LNCAP (cell line): ENCODE data around the gene CTRB2.

Source experiments
- TF ChIP-seq, protein P1 (sequence below): fragments of 450-650 bp; IDR thresholded peaks from 2 replicates; pipeline ENCODE4 v1.5.1; 2017; ENCODE audit warnings: mild to moderate bottlenecking

CTRB2 gene

DNA sequence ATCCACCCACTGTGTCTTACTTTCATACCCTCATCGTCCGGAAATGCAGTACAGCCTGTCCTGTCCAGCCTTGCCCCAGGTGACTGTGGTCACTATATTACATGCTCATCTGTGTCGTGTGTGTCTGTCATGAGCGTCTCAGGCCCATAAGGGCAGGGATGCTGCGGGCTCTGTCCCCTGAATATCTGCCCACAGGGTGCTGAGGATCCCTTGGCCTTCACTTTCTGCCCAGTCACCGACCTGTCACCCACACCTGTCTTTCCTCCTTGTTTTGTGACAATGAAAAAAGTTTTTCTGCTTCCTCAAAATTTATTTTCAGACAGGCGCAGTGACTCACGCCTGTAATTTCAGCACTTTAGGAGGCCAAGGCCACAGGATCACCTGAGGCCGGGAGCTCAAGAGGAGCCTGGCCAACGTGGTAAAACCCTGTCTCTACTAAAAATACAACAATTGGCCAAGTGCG lies 10.5 kb upstream of the CTRB2 start:
- TF ChIP-seq, protein P1, sequence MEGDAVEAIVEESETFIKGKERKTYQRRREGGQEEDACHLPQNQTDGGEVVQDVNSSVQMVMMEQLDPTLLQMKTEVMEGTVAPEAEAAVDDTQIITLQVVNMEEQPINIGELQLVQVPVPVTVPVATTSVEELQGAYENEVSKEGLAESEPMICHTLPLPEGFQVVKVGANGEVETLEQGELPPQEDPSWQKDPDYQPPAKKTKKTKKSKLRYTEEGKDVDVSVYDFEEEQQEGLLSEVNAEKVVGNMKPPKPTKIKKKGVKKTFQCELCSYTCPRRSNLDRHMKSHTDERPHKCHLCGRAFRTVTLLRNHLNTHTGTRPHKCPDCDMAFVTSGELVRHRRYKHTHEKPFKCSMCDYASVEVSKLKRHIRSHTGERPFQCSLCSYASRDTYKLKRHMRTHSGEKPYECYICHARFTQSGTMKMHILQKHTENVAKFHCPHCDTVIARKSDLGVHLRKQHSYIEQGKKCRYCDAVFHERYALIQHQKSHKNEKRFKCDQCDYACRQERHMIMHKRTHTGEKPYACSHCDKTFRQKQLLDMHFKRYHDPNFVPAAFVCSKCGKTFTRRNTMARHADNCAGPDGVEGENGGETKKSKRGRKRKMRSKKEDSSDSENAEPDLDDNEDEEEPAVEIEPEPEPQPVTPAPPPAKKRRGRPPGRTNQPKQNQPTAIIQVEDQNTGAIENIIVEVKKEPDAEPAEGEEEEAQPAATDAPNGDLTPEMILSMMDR: no peak

DNA sequence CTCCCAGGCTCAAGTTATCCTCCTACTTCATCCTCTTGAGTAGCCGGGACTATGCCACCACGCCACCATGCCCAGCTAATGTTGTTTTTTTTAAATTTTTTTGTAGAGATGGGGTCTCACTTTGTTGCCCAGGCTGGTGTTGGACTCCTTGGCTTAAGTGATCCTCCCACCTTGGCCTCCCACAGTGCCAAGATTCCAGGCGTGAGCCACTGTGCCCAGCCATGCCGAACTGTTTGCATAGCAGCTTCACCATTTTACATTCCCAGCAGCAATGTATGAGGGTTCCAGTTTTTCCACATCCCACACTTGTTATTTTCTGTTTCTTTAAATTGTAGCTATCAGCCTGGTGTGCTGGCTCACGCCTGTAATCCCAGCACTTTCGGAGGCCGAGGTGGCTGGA lies 9.6 kb upstream of the CTRB2 start:
- TF ChIP-seq, protein P1: no peak

DNA sequence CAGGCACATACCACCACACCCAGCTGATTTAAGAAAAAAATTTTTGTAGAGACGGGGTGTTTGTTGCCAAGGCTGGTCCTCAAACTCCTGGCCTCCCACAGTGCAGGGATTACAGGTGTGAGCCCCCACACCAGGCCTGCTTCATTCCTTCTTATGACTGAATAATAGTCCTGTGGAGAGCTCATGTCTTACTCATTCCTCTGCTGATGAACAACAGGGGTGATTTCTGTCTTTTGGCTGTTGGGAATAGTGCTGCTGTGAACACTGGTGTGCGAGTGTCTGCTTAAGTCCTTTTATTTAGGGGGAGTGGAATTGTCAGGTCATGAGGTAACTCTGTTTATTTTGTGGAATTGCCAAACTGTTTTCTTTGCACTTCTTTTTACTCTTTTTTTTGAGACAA lies 9.2 kb upstream of the CTRB2 start:
- TF ChIP-seq, protein P1: no peak

DNA sequence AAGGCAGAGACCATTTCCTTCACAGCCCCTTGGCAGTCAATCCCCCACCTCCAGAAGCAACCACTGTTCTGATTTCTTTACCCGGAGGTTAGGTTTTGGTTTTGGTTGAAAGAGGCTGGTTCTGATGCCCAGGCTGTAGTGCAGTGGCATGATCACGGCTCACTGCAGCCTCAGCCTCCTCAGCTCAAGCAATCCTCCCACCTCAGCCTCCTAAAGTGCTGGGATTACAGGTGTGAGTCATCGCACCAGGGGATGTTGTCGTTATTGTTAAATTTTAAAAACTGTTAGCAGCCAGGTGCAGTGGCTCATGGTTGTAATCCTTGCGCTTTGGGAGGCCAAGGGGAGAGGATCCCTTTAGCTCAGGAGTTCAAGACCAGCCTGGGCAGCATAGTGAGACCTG lies 3.0 kb upstream of the CTRB2 start:
- TF ChIP-seq, protein P1: no peak

DNA sequence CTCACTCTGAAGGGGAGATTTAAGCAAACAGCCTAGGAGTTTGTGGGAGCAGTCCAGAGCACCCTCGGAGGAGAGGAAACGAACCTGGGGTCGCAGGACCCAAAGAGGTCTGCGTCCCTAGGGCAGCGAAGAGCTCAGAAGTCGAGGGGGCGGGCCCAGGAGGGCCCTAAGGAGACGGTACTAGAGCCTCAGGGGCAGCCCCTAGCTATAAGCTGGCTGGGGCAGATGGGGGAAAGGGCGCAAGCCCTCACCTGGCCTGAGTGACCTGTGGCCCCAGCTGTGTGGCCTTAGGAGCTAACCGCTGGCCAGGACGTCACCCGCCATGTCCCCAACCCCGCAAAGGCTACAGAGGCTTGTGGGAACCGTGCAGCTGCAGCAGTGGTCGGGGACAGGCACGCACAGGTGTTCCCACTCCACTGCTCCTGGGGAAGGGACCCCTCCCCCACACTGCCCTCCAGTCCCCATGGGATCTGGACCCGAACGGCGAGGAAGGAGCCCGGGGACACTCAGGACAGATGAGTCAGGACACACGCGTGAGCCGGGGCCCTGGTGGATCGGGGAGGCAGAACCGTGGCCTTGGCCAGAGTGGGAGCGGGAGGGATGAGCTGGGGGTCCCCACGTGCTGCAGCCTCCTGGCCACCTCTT lies 2.0 kb upstream of the CTRB2 start:
- TF ChIP-seq, protein P1: no peak

DNA sequence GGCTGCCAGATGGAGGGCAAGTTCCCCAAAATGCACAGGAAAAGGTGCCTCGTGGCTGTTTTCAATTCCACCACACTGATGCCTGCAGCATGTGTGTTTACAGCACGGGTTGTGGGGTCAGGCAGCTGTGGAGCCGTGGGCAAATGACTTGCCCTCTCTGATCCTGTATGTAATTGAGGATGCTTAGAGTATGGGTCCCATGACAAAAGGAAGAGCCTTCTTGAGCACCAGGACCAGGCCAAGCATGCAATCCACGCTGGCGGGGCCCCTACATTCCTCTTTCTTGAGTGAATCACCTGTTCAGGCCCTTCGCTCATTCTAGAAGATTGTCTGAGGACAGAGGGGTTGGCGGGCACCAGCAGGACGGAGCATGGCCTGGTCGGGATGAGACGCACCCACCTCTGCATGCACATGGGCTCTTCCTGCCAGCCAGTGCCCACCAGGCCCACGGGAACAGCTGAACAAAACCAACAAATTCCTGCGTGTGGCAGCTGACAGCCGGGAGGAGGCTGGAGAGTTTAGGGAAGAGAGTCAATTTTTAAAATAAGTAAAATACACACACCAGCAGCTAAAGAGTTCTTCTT lies 1.4 kb upstream of the CTRB2 start:
- TF ChIP-seq, protein P1: no peak

DNA sequence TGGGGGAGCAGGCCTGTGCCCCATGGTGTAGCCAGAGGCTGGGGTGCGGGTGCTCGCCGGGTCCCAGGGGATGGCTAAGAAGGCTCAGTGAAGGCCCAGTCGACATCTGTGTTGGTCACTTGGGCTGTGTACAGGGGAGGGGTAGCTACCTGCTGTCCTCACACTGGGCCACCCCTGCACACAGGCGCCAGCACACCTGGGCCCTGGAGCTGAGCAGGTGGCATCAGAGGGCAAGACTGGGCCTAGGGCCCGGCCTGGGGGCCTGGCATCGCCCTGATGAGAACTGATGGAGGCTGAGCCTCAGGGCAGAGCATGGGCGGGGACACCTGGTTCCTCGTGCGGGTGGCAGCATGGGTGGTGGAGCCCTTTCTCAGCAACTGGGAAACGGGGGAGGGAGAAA lies 870 bp upstream of the CTRB2 start:
- TF ChIP-seq, protein P1: no peak
